ENCODE measurements around the gene CACNB4. TPM values are rescaled to one million over a fixed set of nuclear protein-coding genes. Genes with fewer than 3 reads are reported as not detected.

The CACNB4 gene
- polyA plus RNA-seq, 1 of the 3 experiments (the other 2 are of a cell fraction): 0.18 TPM

GRCh38 chr2:151844211-151844896 lies 254.5 kb downstream of the CACNB4 start (continued):
- no peak for TF ChIP-seq GATA2 (CRISPR knock-in tag; IDR thresholded peaks at IDR 0.05)
- no peak for TF ChIP-seq MEF2A (IDR thresholded peaks at IDR 0.05; ENCODE audit: borderline replicate concordance, low read depth)
- no peak for TF ChIP-seq MXI1 (IDR thresholded peaks at IDR 0.05; ENCODE audit: low read depth, low read length)
- no peak for TF ChIP-seq ELF1 (IDR thresholded peaks at IDR 0.05)
- TF ChIP-seq SMC3 (IDR thresholded peaks at IDR 0.05; ENCODE audit: low read depth, low read length): no peak

- Histone ChIP-seq H3K4me1 (ENCODE audit: control insufficient read depth in 1 of 2, insufficient read depth in 2 of 2, low read depth in 1 of 2, low read length in 1 of 2) (peaks cover 0 to 4% of the 10 kb centered on the region in 2 experiments; a peak in 1 of 4 replicates), H3K9me3 (no peaks in the 10 kb centered on the region), H3K9me2 (no peaks in the 10 kb centered on the region), H3K27ac (ENCODE audit: low read depth in 2 of 2, low read length in 1 of 2) (no peak overlapping the region), H4K20me1 (ENCODE audit: insufficient read depth) (no peaks in the 10 kb centered on the region), H3K27me3 (ENCODE audit: insufficient read depth) (no peaks in the 10 kb centered on the region), H3K4me3 (ENCODE audit: low read depth in 2 of 2, low read length in 1 of 2) (no peak overlapping the region), H3K36me3 (replicated peaks in 1 of 2; ENCODE audit: control insufficient read depth in 1 of 2, insufficient read depth in 2 of 2, low read length in 1 of 2) (no peaks in the 10 kb centered on the region), H3F3A (replicated peaks; ENCODE audit: insufficient read depth) (no peaks in the 10 kb centered on the region), H3K9ac (no peak overlapping the region), H3K4me2 (no peak overlapping the region), H2AFZ (ENCODE audit: low read depth) (no peak overlapping the region), H3K79me2 (ENCODE audit: insufficient read depth) (no peaks in the 10 kb centered on the region)
- WGBS (ENCODE audit: low lambda C conversion rate): 82% methylated on average over 1 of the region's 1 CpG
- POLR2A ChIA-PET: no interaction called here
- TF ChIP-seq RFX5 (IDR thresholded peaks at IDR 0.05; ENCODE audit: low read length) (no peak), GABPA (IDR thresholded peaks at IDR 0.05; ENCODE audit: low read depth) (no peak)
- no peak for DNase-seq
- CTCF ChIA-PET: interaction anchor here (0.8 kb wide), 1 partner anchor 193 kb away, joined by 3 read pairs; no protein-coding TSS in a partner anchor
These were observed 255.2 kb downstream of the CACNB4 start for GRCh38 chr2:151843691-151844061.

GRCh38 chr2:151842830-151843690 lies 255.8 kb downstream of the CACNB4 start:
- DNase-seq: no peak
- 71% methylated on average over 8 of the region's 8 CpGs for WGBS (ENCODE audit: low lambda C conversion rate)

More at GRCh38 chr2:151842830-151843690, 255.8 kb downstream of the CACNB4 start:
- no peak overlapping the region for H3K4me3 ChIP-seq (ENCODE audit: low read depth in 2 of 2, low read length in 1 of 2)
- H3K9me2 ChIP-seq: no peaks in the 10 kb centered on the region
- H3K36me3 ChIP-seq (replicated peaks in 1 of 2; ENCODE audit: control insufficient read depth in 1 of 2, insufficient read depth in 2 of 2, low read length in 1 of 2): no peaks in the 10 kb centered on the region
- H3F3A ChIP-seq (replicated peaks; ENCODE audit: insufficient read depth): no peaks in the 10 kb centered on the region
- H3K79me2 ChIP-seq (ENCODE audit: insufficient read depth): no peaks in the 10 kb centered on the region
- TF ChIP-seq TAF1 (IDR thresholded peaks at IDR 0.05; ENCODE audit: borderline replicate concordance, low read depth, low read length) (no peak), RCOR1 (IDR thresholded peaks at IDR 0.05; ENCODE audit: low read length) (no peak), RFX5 (IDR thresholded peaks at IDR 0.05; ENCODE audit: low read length) (no peak), USF2 (IDR thresholded peaks at IDR 0.05; ENCODE audit: borderline replicate concordance, low read depth, low read length) (no peak), FOXJ3 (CRISPR knock-in tag; IDR thresholded peaks at IDR 0.05) (no peak), MAX (IDR thresholded peaks at IDR 0.05; ENCODE audit: low read depth) (no peak), IRF3 (IDR thresholded peaks at IDR 0.05; ENCODE audit: low read depth, low read length) (no peak), GABPA (IDR thresholded peaks at IDR 0.05; ENCODE audit: low read depth) (no peak), GATA2 (CRISPR knock-in tag; IDR thresholded peaks at IDR 0.05) (no peak), NRF1 (IDR thresholded peaks at IDR 0.05; ENCODE audit: low read depth, low read length) (no peak), MEF2A (IDR thresholded peaks at IDR 0.05; ENCODE audit: borderline replicate concordance, low read depth) (no peak), TCF12 (IDR thresholded peaks at IDR 0.05) (no peak), CHD2 (IDR thresholded peaks at IDR 0.05; ENCODE audit: low read length, partially characterized antibody) (no peak), JUND (IDR thresholded peaks at IDR 0.05) (no peak), RXRA (IDR thresholded peaks at IDR 0.05; ENCODE audit: borderline replicate concordance, low read depth) (no peak), FOXM1 (IDR thresholded peaks at IDR 0.05; ENCODE audit: low read depth) (no peak), FOSL2 (IDR thresholded peaks at IDR 0.05; ENCODE audit: borderline replicate concordance, low read depth) (no peak), EZH2phosphoT487 (IDR thresholded peaks at IDR 0.05; ENCODE audit: borderline replicate concordance, low read depth) (no peak)
- H3K9ac ChIP-seq: no peak overlapping the region
- H3K4me1 ChIP-seq (ENCODE audit: control insufficient read depth in 1 of 2, insufficient read depth in 2 of 2, low read depth in 1 of 2, low read length in 1 of 2): peaks cover 0 to 4% of the 10 kb centered on the region in 2 experiments; a peak in 1 of 4 replicates
- H3K27me3 ChIP-seq (ENCODE audit: insufficient read depth): no peaks in the 10 kb centered on the region
- no peaks in the 10 kb centered on the region for H3K9me3 ChIP-seq
- ChIA-PET CTCF (no interaction called here), POLR2A (no interaction called here)
- no peaks in the 10 kb centered on the region for H4K20me1 ChIP-seq (ENCODE audit: insufficient read depth)
- no peak overlapping the region for H3K27ac ChIP-seq (ENCODE audit: low read depth in 2 of 2, low read length in 1 of 2)
- no peak overlapping the region for H3K4me2 ChIP-seq
- no peak overlapping the region for H2AFZ ChIP-seq (ENCODE audit: low read depth)

Measured in SK-N-SH (cell line).